ENCODE data around the gene CITED4. TPM values are rescaled to one million over a fixed set of nuclear protein-coding genes. Genes with fewer than 3 reads are reported as not detected.

CITED4 gene
- total and polyA plus RNA-seq, 2 donors (not counting 3 experiments of a cell fraction or from before 2014, with no cell fraction given), result 3.8 to 11.3 TPM

DNA sequence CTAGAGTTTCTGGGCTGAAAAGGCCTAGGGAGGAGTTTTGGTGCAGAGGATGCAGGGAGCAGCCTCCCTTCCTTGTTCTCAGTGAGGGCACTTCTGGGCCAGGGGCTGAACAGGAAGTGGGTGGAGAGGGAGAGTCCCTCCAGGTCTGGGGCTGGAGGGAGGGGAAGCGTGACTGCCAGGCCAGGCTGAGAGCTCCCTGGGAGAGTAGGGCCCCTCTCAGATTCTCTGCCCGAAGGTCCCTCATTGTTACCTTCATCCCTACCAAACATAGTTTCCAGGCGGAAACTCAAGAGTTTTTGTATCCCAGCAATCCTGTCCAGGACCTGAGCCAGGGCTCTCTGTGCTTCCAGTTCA lies 36.8 kb downstream of the CITED4 start:
- DNase-seq (ENCODE audit: low read depth, low spot score) (no peak), FAIRE-seq (no peak)
- dilution Hi-C loops (cut with MboI; ENCODE audit: extremely low pct_ligation_motif_present, low sequenced_read_pairs), result no loop called here
- ChIA-PET POLR2A (no interaction called here), CTCF (interaction anchor here (1.9 kb wide), 1 partner anchor 10 kb away, joined by 5 read pairs; no protein-coding TSS in a partner anchor)
- Histone ChIP-seq H3K4me1 (ENCODE audit: control insufficient read depth, extremely low read depth, insufficient read depth, low read length) (no peaks in the 10 kb centered on the region), H3K27me3 (ENCODE audit: control insufficient read depth in 2 of 2, insufficient read depth in 2 of 2, low read length in 2 of 2) (peaks cover 0 to 4% of the 10 kb centered on the region in 2 experiments), H3K4me2 (ENCODE audit: insufficient read depth, low read length) (no peak overlapping the region), H3K9me3 (replicated peaks; ENCODE audit: control insufficient read depth, insufficient read depth, low read length) (no peaks in the 10 kb centered on the region), H3K4me3 (replicated peaks in 1 of 3; ENCODE audit: insufficient read depth in 1 of 3, low read depth in 1 of 3, low read length in 3 of 3) (no peak overlapping the region), H2AFZ (ENCODE audit: low read depth, low read length) (no peak overlapping the region), H3K36me3 (ENCODE audit: control insufficient read depth in 2 of 2, extremely low read depth in 1 of 2, insufficient read depth in 2 of 2, low read length in 2 of 2) (no peaks in the 10 kb centered on the region), H3K79me2 (ENCODE audit: control insufficient read depth, insufficient read depth, low read length) (no peaks in the 10 kb centered on the region), H3K27ac (ENCODE audit: insufficient read depth, low read depth, low read length) (no peak overlapping the region), H3K9ac (replicated peaks; ENCODE audit: extremely low read depth, insufficient read depth, low read length) (no peak overlapping the region), H3K9me1 (replicated peaks; ENCODE audit: control insufficient read depth, extremely low read depth, insufficient read depth, low read length) (no peaks in the 10 kb centered on the region), H4K20me1 (replicated peaks; ENCODE audit: control insufficient read depth, extremely low read depth, insufficient read depth, low read length) (no peaks in the 10 kb centered on the region)
- TF ChIP-seq FOS (IDR thresholded peaks at IDR 0.05; ENCODE audit: borderline replicate concordance, insufficient read depth, low read length) (no peak), POLR2AphosphoS5 (IDR thresholded peaks at IDR 0.05; ENCODE audit: insufficient read depth, low read depth, low read length) (no peak), MYC (IDR thresholded peaks at IDR 0.05; ENCODE audit: low read depth, low read length) (no peak), EZH2 (IDR thresholded peaks at IDR 0.05; ENCODE audit: borderline replicate concordance, low read depth, low read length, severe bottlenecking) (no peak)
- TF ChIP-seq, protein P1, sequence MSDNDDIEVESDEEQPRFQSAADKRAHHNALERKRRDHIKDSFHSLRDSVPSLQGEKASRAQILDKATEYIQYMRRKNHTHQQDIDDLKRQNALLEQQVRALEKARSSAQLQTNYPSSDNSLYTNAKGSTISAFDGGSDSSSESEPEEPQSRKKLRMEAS (IDR thresholded peaks at IDR 0.05; ENCODE audit: insufficient read depth, insufficient read length), result no peak
- intact Hi-C loops (cut with micrococcal nuclease), result no loop called here
- no TSS peak for BruUV-seq (replicated peaks)

DNA sequence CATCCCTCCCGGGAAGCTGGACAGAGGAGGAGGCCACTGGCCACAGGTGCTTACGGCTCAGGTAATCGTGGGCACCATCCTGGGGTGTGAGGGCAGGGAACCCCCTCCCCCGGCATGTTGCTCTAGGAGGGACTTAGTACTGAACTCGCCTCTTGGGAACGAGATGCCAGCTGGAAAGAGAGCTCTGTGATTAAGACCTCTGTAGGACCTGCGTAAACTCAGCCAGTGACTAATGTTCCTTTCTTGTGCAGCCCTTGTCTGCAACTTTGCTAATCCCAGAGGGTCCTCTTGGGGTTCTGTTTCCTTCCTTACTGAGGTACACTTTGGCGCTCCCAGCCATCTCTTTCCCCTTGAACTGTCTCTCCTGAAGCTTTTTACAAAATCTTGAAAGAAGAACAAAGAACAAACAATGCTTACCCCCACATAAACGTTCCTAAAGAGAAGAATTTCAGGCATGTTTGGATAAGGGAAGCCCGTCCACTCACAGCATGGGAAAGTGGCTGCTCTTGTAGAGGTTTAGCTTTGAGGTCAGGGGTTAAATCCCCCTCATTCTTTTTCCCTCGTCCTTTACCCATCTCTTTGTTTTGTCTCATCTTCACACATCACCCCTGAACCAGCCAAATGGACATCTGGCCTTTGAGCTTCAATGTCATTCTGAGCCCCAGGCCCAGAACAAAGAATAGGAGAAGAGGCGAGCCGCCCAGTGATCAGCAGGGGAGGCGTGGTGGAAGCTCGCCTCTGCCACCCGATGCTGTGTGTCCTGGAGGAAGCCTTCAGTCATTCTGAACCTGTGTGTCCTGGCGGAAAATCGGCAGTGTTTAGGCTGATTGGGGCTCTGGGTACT lies 37.4 kb downstream of the CITED4 start:
- Histone ChIP-seq H3K9me3 (replicated peaks; ENCODE audit: control insufficient read depth, insufficient read depth, low read length) (no peaks in the 10 kb centered on the region), H3K27me3 (ENCODE audit: control insufficient read depth in 2 of 2, insufficient read depth in 2 of 2, low read length in 2 of 2) (peaks cover 0 to 4% of the 10 kb centered on the region in 2 experiments), H3K36me3 (ENCODE audit: control insufficient read depth in 2 of 2, extremely low read depth in 1 of 2, insufficient read depth in 2 of 2, low read length in 2 of 2) (no peaks in the 10 kb centered on the region), H3K9me1 (replicated peaks; ENCODE audit: control insufficient read depth, extremely low read depth, insufficient read depth, low read length) (no peaks in the 10 kb centered on the region), H2AFZ (ENCODE audit: low read depth, low read length) (no peak overlapping the region), H3K4me2 (ENCODE audit: insufficient read depth, low read length) (no peak overlapping the region), H3K79me2 (ENCODE audit: control insufficient read depth, insufficient read depth, low read length) (no peaks in the 10 kb centered on the region), H3K4me3 (replicated peaks in 1 of 3; ENCODE audit: insufficient read depth in 1 of 3, low read depth in 1 of 3, low read length in 3 of 3) (no peak overlapping the region), H4K20me1 (replicated peaks; ENCODE audit: control insufficient read depth, extremely low read depth, insufficient read depth, low read length) (no peaks in the 10 kb centered on the region), H3K4me1 (ENCODE audit: control insufficient read depth, extremely low read depth, insufficient read depth, low read length) (no peaks in the 10 kb centered on the region), H3K9ac (replicated peaks; ENCODE audit: extremely low read depth, insufficient read depth, low read length) (no peak overlapping the region), H3K27ac (ENCODE audit: insufficient read depth, low read depth, low read length) (no peak overlapping the region)
- intact Hi-C loops (cut with micrococcal nuclease) (no loop called here), dilution Hi-C loops (cut with MboI; ENCODE audit: extremely low pct_ligation_motif_present, low sequenced_read_pairs) (no loop called here)
- no peak for DNase-seq (ENCODE audit: low read depth, low spot score)
- ChIA-PET CTCF (interaction anchor here (1.9 kb wide), 1 partner anchor 9 kb away, joined by 5 read pairs; no protein-coding TSS in a partner anchor), POLR2A (interaction anchor here (0.5 kb wide), 1 partner anchor 45 kb away, joined by 8 read pairs; no protein-coding TSS in a partner anchor)
- FAIRE-seq, result no peak
- no TSS peak for BruUV-seq (replicated peaks)
- TF ChIP-seq POLR2AphosphoS5 (IDR thresholded peaks at IDR 0.05; ENCODE audit: insufficient read depth, low read depth, low read length) (no peak), MYC (IDR thresholded peaks at IDR 0.05; ENCODE audit: low read depth, low read length) (no peak), FOS (IDR thresholded peaks at IDR 0.05; ENCODE audit: borderline replicate concordance, insufficient read depth, low read length) (no peak), GATA2 (IDR thresholded peaks at IDR 0.05; ENCODE audit: insufficient read depth, insufficient read length, low read depth, low read length) (no peak), EZH2 (IDR thresholded peaks at IDR 0.05; ENCODE audit: borderline replicate concordance, low read depth, low read length, severe bottlenecking) (no peak), JUN (IDR thresholded peaks at IDR 0.05; ENCODE audit: borderline replicate concordance, insufficient read depth, insufficient read length, low read depth) (no peak), POLR2A (IDR thresholded peaks at IDR 0.05; ENCODE audit: low read depth, low read length) (no peak)
- TF ChIP-seq, protein P1 (IDR thresholded peaks at IDR 0.05; ENCODE audit: insufficient read depth, insufficient read length), result no peak
- TF ChIP-seq, protein P2, sequence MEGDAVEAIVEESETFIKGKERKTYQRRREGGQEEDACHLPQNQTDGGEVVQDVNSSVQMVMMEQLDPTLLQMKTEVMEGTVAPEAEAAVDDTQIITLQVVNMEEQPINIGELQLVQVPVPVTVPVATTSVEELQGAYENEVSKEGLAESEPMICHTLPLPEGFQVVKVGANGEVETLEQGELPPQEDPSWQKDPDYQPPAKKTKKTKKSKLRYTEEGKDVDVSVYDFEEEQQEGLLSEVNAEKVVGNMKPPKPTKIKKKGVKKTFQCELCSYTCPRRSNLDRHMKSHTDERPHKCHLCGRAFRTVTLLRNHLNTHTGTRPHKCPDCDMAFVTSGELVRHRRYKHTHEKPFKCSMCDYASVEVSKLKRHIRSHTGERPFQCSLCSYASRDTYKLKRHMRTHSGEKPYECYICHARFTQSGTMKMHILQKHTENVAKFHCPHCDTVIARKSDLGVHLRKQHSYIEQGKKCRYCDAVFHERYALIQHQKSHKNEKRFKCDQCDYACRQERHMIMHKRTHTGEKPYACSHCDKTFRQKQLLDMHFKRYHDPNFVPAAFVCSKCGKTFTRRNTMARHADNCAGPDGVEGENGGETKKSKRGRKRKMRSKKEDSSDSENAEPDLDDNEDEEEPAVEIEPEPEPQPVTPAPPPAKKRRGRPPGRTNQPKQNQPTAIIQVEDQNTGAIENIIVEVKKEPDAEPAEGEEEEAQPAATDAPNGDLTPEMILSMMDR (IDR thresholded peaks at IDR 0.05; ENCODE audit: extremely low read depth in 1 of 2, insufficient read depth in 1 of 2, low read depth in 1 of 2, low read length in 2 of 2), result no peak
